Cerebellar nuclear complex (tissue), 1 donor: ENCODE data around the gene COPS8.

Source experiments
- DNase-seq, 2 experiments: peaks; one replicate each; lab custom pipeline; 2025; lab: John Stamatoyannopoulos, UW

The COPS8 gene

GRCh38 chr2:237132799-237133198, 47.1 kb downstream of the COPS8 start:
- DNase-seq = no peak

- DNase-seq = no peak
Observed at GRCh38 chr2:237134321-237135230, 48.9 kb downstream of the COPS8 start.

- no peak for DNase-seq
Observed at GRCh38 chr2:237136824-237137223, 51.1 kb downstream of the COPS8 start.

- no peak for DNase-seq
Observed at GRCh38 chr2:237137626-237138323, 52.1 kb downstream of the COPS8 start.

- DNase-seq = no peak
Observed at GRCh38 chr2:237139123-237139675, 53.5 kb downstream of the COPS8 start.

GRCh38 chr2:237140689-237141285, 55.1 kb downstream of the COPS8 start:
- no peak for DNase-seq

GRCh38 chr2:237141571-237142051, 55.9 kb downstream of the COPS8 start:
- DNase-seq = no peak

GRCh38 chr2:237143118-237143517, 57.4 kb downstream of the COPS8 start:
- DNase-seq = no peak

GRCh38 chr2:237143676-237144440, 58.2 kb downstream of the COPS8 start:
- DNase-seq = no peak

GRCh38 chr2:237144516-237144915, 58.8 kb downstream of the COPS8 start:
- DNase-seq = no peak

GRCh38 chr2:237147317-237147716, 61.6 kb downstream of the COPS8 start:
- DNase-seq = no peak

GRCh38 chr2:237148624-237149023, 62.9 kb downstream of the COPS8 start:
- no peak for DNase-seq

- DNase-seq = no peak
Observed at GRCh38 chr2:237149425-237149824, 63.7 kb downstream of the COPS8 start.
